DMS 273 treated with DMSO at 0.1 percent for 48 hours (cell line): ENCODE results near the gene NAGLU.
"Not testable (repeated sequence)": the region's sequence is repeated elsewhere in the genome, so short reads cannot be mapped to it uniquely, and the experiment has no call there.

Experiments used
- DNase-seq: peaks from one replicate; lab custom pipeline; 2025; lab: John Stamatoyannopoulos, UW

The NAGLU gene

DNA sequence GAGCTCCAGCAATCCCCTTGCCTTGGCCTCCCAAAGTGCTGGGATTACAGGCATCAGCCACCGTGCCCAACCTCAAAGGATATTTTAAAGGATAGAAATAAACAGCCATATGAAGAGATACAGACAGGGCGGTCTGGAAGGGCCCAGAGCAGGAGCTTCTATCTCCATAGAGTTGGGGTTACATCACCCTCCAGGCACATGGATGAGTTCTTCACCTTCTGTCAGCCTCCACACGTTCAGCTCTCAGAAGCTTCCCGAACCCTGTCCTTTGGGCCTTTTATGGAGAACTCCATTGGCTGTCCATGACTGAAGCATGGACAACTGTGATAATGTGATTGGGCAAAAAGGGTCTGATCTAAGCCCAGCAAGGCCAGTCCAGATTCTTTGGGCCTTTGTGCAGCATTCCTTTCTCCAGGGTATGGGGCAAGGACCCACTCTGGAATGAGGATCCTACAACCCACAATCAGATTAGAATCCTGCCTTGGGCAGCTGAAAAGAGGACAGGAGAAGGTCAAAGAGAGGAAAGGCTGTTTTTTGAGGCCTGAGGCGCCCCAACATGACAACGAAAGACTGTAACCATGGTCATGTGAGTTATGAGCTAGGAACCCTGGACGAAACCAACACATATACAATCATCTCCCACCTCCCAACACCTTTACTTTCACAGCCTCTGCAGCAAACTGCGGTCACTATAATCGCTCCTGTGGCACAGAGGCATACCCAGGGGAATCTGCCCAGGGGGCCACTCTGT is 9.9 kb downstream of the NAGLU start:
- not testable (repeated sequence) for DNase-seq

DNA sequence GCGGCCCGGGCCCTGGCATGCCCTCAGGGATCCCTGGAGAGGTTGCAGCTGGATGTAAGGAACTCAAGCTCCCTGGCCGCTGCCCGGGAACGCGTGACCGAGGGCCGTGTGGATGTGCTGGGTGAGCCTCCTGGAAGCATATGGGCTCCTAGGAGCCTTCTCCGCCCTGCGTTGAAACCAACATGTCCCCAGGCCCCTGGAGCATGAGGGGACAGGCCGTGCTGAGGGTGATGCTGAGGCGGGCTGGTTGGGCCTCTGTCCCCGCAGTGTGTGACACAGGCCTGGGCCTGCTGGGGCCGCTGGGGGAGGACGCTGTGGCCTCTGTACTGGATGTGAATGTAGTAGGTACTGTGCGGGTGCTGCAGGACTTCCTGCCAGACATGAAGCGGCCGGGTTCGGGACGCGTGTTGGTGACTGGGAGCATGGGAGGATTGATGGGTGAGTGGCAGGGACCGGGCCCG is 11.0 kb downstream of the NAGLU start:
- DNase-seq, result no peak

DNA sequence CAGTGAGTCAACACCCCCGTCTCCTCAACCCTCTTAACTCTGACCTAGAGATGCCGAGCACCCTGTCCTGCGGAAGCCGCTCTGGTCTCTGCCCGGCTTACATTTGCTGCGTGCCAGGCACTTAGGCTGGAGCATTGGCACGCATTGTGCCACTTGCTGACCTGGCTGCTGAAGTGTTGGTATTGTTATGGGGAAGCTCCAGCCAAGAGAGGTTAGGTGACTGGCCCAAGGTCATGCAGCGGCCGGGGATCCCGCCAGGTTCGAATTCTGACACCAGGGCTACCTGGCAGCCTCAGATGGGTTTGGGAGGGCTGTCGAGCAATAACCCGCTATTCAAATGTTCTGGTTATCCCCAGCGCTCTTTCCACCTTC is 11.6 kb downstream of the NAGLU start:
- no peak for DNase-seq

DNA sequence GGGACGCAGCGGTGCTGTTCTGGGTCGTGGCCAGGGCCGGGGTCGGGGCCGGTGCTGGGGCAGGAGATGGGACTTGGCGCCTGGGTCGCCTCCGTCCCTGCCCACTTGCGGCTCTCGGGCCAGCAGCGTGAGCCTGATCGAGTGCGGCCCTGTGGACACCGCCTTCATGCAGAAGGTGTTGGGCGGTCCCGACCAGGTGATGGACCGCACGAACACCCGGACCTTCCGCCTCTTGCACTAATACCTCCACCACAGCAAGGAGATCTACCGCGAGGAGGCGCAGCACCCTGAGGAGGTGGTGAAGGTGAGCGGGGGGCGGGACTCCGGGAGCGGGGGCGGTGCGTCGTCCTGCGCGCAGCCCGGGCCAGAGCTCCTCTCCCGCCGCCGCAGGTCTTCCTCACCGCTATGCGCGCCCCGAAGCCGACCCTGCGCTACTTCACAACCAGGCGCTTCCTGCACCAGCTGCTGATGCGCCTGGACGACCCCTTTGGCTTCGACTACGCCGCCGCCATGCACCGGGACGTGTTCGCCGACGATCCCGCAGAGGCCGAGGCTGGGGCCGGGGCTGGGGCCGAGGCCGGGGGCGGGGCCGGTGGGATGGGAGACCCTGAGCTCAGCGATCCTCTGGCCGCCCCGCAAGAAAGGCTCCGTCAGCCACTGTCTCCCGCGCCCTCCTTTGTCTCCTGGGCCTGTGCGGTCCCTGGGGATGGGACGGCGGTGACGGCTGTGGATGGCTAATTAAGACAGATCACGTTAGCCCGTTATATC is 12.2 kb downstream of the NAGLU start:
- peak; percentile 25 for DNase-seq

DNA sequence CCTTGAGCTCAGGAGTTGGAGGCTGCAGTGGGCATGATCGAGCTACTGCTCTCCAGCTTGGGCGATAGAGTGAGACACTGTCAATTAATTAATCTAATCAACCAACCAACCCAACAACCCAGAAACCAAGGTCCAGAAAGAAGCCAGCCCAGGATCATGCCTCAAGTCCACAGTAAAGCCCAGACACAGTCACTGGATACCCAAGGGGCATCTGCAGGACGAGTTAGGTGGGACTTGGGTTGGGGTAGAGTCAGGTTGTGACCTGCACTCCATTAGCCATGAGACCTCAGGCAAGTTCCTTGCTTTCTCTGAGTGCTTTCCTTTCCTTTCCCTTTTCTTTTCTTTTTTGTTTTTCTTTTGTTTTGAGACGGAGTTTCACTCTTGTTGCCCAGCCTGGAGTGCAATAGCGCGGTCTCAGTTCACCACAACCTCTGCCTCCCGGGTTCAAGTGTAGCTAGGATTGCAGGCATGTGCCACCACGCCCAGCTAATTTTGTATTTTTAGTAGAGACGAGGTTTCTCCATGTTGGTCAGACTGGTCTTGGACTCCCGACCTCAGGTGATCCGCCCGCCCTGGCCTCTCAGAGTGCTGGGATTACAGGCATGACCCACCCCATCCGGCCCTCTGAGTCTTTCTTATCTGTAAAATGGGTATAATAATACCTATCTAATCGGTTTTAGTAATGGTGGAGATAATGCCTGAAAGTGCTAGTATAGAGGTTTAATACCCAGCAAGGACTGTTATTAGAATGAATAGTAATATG is 13.1 kb downstream of the NAGLU start:
- DNase-seq, result no peak

DNA sequence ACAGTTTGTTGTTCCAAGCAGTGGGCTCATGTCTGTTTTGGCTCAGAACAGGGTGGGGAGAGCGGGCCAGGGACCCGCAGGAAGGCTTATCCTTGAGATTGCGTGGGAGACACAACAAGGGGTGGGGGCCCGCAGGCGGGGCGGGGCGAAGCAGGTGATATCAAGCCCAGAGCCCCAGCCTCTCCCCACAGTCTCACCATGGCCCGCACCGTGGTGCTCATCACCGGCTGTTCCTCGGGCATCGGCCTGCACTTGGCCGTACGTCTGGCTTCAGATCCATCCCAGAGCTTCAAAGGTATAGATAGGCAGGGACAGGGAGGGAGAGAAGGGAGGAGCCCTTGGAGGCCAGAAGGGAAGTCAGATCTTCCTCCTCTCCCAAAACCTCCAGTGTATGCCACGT is 16.7 kb downstream of the NAGLU start, which contains the start of gene HSD17B1:
HSD17B1 (plus strand) TSS at position 188 of the 400 bp plus-strand sequence; CDS start at position 199, 11 bp downstream.
- not testable (repeated sequence) for DNase-seq

DNA sequence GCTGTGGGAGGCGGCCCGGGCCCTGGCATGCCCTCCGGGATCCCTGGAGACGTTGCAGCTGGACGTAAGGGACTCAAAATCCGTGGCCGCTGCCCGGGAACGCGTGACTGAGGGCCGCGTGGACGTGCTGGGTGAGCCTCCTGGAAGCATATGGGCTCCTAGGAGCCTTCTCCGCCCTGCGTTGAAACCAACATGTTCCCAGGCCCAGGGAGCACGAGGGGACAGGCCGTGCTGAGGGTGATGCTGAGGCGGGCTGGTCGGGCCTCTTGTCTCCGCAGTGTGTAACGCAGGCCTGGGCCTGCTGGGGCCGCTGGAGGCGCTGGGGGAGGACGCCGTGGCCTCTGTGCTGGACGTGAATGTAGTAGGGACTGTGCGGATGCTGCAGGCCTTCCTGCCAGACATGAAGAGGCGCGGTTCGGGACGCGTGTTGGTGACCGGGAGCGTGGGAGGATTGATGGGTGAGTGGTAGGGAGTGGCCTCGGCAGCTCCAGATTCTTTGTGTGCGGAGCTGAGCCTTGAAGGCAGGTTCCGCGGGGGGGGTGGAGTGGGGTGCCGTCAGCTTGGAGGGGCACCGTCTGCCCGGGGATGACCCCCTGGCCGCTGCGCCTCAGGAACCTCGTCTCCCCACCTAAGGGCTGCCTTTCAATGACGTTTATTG is 17.2 kb downstream of the NAGLU start:
- no peak for DNase-seq

DNA sequence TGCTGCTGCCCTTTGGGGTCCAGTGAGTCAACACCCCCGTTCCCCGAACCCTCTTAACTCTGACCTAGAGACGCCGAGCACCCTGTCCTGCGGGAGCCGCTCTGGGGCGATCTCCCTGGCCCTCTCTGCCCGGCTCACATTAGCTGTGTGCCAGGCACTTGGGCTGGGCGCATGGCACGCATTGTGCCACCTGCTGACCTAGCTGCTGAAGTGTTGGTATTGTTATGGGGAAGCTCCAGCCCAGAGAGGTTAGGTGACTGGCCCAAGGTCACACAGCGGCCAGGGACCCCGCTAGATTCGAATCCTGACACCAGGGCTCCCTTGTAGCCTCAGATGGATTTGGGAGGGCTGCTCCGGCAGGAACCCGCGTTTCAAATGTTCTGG is 17.8 kb downstream of the NAGLU start:
- no peak for DNase-seq

DNA sequence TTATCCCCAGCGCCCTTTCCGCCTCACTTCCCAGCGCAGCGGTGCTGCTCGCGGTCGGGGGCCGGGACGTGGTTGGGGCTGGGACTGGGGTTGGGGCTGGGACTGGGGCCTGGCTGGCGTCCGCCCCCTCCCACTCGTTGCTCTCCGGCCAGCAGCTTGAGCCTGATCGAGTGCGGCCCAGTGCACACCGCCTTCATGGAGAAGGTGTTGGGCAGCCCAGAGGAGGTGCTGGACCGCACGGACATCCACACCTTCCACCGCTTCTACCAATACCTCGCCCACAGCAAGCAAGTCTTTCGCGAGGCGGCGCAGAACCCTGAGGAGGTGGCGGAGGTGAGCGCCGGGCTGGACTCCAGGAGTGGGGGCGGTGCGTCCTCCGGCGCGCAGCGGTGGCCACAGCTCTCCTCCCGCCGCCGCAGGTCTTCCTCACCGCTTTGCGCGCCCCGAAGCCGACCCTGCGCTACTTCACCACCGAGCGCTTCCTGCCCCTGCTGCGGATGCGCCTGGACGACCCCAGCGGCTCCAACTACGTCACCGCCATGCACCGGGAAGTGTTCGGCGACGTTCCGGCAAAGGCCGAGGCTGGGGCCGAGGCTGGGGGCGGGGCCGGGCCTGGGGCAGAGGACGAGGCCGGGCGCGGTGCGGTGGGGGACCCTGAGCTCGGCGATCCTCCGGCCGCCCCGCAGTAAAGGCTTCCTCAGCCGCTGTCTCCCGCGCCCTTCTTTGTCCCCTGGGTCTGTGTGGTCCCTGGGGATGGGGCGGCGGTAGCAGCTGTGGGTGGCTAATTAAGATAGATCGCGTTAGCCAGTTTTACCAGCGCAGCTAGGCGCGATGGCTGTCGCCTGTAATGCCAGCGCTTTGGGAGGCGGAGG is 18.4 kb downstream of the NAGLU start:
- no peak for DNase-seq

DNA sequence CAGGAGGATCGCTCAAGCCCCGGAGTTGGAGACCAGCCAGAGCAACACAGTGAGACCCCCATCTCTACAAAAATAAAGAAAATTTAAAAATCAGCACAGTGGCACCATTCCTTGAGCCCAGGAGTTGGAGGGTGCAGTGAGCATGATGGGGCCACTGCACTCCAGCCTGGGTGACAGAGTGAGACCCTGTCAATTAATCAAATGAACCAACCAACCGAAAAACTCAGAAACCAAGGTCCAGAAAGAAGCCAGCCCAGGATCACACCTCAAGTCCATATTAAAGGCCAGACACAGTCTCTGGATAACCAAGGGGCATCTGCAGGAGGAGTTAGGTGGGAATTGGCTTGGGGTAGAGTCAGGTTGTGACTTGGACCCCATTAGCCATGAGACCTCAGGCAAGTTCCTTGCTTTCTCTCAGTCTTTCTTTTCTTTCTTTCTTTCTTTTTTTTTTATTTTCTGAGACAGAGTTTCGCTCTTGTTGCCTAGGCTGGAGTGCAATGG is 19.1 kb downstream of the NAGLU start:
- no peak for DNase-seq

DNA sequence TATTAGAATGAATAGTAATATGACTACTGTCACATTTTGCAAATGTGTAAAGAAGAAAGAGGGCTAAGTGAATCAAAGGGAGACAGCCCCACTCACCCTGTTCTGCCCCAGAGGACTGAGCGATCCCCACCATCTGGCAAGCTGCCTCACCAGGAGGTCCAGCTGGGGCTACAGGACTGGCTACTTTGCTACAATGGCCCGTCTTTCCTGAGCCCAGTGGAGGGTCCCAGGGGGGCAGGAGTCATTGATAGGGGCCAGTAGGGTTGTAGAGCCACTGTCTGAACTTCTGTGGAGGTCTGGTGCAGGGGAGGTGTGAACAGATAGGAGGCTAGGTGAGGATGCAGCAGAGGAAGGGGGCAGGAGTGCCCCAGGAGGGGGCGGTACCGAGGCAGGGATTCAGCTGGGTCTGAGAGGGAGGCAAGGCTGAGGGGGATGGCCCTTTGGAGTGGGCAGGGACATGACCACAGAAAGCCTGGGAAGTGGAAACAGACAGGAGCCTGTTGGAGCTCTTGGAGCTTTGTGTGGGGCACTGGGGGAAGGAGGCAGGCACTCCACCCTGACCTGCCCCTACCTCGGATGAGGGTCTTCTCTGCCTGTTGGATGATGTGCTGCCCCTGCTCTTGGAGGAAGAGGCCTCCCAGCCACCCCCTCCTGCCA is 20.0 kb downstream of the NAGLU start:
- DNase-seq, result not testable (repeated sequence)

DNA sequence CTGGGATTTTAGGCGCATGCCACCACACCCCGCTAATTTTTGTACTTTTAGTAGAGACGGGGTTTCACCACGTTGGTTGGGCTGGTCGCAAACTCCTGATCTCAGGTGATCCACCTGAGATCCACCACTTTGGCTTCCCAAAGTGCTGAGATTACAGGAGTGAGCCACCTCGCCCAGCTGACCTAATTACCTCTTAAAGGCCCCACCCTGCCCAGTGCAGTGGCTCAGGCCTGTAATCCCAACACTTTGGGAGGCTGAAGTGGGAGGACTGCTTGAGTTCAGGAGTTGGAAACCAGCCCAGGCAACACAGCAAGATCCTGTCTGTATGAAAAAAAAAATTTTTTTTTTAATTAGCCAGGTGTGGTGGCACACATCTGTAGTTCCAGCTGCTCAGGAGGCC is 23.0 kb downstream of the NAGLU start:
- DNase-seq, result no peak

DNA sequence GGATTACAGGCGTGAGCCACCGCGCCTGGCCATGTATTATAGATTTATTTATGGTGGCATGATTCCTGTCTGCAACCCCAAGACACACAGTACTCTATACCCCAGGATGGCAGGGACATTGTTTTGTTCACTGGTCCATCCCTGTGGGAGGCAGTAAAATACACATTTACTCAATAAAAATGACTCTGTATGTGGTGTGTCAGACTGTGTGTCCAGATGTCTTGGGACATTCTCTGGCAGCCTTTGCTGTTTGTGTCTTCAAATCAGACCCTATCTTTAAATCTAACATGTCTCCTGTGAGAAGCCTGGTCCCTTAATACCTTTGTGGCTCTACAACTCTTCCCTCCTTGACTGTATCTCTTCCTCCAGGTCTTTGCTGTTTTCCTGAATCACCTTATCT is 24.2 kb downstream of the NAGLU start:
- DNase-seq, result no peak

DNA sequence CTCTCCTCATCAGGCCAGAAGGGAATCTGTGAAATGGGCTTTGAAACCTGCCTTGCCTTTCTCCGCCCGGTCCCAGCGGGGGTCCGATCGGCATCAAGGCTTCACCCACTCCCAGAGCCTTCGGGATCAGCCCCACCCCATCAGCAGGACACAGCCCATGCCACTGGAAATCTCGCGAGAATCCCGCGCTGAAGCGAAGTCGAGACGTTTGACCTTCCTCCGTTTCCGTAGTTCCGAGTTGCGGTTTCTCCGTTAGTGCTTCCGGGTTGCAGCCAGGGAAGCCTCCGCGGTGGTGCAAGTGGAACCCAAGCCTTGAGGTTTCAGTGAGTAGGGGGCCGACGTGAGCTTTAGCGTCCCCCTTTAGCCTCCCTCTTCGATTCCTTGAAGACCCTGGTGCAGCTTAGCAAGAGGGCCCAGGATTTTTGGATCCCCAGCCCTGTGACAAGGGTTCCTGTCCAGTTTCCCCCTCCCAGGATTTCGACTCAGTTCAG is 25.9 kb downstream of the NAGLU start, which contains the start of gene COASY:
COASY (plus strand) TSS at position 252 of the 491 bp plus-strand sequence. CDS start 475 bp downstream, outside the sequence.
- peak; percentile 71 for DNase-seq

DNA sequence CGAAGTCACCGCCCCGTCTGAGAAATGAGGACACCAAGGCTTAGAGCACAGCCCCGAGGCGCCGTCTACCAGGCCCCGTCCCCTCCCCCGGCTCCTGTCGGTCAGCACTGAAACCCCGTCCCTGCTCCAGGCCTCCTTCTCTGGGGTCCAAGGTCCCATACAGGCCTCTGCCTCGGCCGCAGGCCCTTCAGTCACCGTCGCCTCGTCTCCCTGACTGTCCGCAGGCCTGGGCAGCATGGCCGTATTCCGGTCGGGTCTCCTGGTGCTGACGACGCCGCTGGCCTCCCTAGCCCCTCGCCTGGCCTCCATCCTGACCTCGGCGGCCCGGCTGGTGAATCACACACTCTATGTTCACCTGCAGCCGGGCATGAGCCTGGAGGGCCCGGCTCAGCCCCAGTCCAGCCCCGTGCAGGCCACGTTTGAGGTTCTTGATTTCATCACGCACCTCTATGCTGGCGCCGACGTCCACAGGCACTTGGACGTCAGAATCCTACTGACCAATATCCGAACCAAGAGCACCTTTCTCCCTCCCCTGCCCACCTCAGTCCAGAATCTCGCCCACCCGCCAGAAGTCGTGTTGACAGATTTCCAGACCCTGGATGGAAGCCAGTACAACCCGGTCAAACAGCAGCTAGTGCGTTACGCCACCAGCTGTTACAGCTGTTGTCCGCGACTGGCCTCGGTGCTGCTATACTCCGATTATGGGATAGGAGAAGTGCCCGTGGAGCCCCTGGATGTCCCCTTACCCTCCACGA is 26.5 kb downstream of the NAGLU start:
- no peak for DNase-seq

DNA sequence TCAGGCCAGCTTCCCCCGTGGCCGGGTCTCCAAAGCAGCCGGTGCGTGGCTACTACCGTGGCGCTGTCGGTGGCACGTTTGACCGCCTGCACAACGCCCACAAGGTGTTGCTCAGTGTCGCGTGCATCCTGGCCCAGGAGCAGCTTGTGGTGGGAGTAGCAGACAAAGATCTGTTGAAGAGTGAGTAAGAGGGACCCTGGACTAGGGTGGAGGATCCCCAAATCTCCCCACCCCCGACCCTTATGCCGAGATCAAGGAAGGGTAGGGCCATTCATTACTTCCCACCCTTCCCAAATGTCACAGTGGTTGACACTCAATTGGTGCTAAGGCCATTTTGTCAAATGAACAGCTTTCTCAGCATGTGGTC is 27.1 kb downstream of the NAGLU start:
- no peak for DNase-seq

DNA sequence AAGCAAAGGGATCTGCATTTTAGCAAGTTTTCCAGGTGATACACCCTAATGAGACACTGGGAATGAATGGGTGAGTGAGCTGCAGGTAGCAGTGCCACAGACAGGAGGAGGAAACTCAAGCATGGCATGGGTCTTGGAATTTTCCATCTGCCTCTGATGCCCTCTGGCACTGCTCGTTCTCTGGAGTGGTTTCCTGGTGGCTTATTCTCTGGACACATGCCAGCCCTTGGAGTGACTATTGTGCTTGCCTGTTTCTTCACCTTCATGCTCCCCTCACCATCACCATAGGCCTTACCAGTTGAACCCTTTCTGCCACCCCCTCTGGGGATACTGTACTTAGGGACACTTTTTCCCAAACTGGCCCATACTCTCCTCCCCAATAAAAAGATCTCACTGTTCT is 27.5 kb downstream of the NAGLU start:
- DNase-seq, result no peak

DNA sequence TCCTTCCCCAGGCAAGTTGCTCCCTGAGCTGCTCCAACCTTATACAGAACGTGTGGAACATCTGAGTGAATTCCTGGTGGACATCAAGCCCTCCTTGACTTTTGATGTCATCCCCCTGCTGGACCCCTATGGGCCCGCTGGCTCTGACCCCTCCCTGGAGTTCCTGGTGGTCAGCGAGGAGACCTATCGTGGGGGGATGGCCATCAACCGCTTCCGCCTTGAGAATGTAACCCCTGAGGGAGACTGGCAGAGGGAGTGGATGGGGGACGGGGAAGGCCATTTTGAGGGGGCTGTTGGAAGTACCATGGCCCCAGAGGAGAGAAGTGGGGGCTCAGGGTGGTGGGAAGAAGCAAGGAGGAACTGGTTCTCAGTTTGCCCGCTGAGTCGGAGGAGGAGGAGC is 27.9 kb downstream of the NAGLU start:
- DNase-seq, result no peak

DNA sequence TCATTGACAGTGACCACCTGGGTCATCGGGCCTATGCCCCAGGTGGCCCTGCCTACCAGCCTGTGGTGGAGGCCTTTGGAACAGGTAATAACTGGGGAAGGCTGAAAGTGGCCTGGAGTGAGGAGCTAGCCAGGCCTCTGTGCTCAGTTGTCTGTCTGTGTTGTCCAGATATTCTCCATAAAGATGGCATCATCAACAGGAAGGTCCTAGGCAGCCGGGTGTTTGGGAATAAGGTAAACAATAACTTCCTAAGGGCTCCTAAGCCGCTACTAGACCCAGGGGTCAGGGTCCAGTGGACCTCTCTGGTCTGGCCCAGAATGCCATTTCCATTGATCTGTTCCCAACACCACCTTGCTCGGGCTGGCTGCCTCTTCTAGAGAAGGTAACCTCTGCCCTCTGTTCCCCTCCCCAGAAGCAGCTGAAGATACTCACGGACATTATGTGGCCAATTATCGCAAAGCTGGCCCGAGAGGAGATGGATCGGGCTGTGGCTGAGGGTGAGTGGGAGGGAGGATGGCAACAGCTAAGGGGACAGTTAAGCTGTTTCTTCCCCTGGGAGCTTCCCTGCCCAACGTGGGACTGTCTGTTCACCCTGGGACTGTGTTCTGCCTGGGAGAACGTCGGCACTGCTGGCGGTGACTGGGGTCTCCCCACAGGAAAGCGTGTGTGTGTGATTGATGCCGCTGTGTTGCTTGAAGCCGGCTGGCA is 28.9 kb downstream of the NAGLU start:
- no peak for DNase-seq
